Thymus (tissue), 11 donors: ENCODE results near the gene PHLDA1. TPM values are rescaled to one million over a fixed set of nuclear protein-coding genes. Genes with fewer than 3 reads are reported as not detected.

ENCODE experiments used
- DNase-seq, 9 donors: peaks; one replicate each; pipeline ENCODE4 v3.0.0-alpha.2; 2013; ENCODE audit warnings: low spot score in 9 of 9, low read depth in 6 of 9, missing footprints in 1 of 9
- H3K27ac ChIP-seq, 2 donors: one replicate each; pipeline ENCODE4 v1.5.1; 2013; ENCODE audit warnings: control low read depth in 1 of 2, low read depth in 1 of 2, low read length in 1 of 2, mild to moderate bottlenecking in 1 of 2, moderate library complexity in 1 of 2
- H3K27me3 ChIP-seq, 2 donors: one replicate each; pipeline ENCODE4 v1.5.1; 2013; ENCODE audit warnings: low read length in 1 of 2; ENCODE audit not compliant: control insufficient read depth in 2 of 2, insufficient read depth in 1 of 2
- H3K36me3 ChIP-seq, 2 donors: one replicate each; pipeline ENCODE4 v1.5.1; 2013; ENCODE audit warnings: low read length in 1 of 2, mild to moderate bottlenecking in 1 of 2, moderate library complexity in 1 of 2; ENCODE audit not compliant: control insufficient read depth in 2 of 2, insufficient read depth in 2 of 2
- H3K4me1 ChIP-seq, 2 donors: one replicate each; pipeline ENCODE4 v1.5.1; 2013; ENCODE audit warnings: low read length in 2 of 2; ENCODE audit not compliant: control insufficient read depth in 2 of 2, insufficient read depth in 2 of 2
- H3K4me3 ChIP-seq, 2 donors: one replicate each; pipeline ENCODE4 v1.5.1; 2013; ENCODE audit warnings: low read length in 2 of 2, control low read depth in 1 of 2, mild to moderate bottlenecking in 1 of 2
- H3K9me3 ChIP-seq, 2 donors: one replicate each; pipeline ENCODE4 v1.5.1; 2013; ENCODE audit warnings: low read length in 1 of 2, mild to moderate bottlenecking in 1 of 2; ENCODE audit not compliant: control insufficient read depth in 2 of 2, insufficient read depth in 1 of 2
- WGBS: extraction: QIAGEN DNeasy Blood & Tissue Kit; methylation state at CpG from one replicate; pipeline ENCODE4 v1.1.7; 2013; 5-methylcytosine and 5-hydroxymethylcytosine counted together
- polyA plus RNA-seq: library from polyadenylated mRNA; stranded (reverse); fragments of 200-250 nt; gene quantifications from one replicate; pipeline ENCODE4 v1.2.3, GENCODE V29; 2013
- total RNA-seq: library from RNA; stranded (reverse); fragments of 120-200 nt; gene quantifications from one replicate; pipeline ENCODE4 v1.2.4, GENCODE V29; 2013
- donor health status: healthy.

The PHLDA1 gene
- total and polyA plus RNA-seq, 2 donors: 7.1 to 8.3 TPM

GRCh38 chr12:76018111-76018510 lies 13.5 kb downstream of the PHLDA1 start:
- H3K27ac ChIP-seq: no peak overlapping the region
- H3K27me3 ChIP-seq: no peaks in the 10 kb centered on the region
- H3K36me3 ChIP-seq: no peaks in the 10 kb centered on the region
- no peak overlapping the region for H3K4me3 ChIP-seq
- H3K4me1 ChIP-seq: peaks cover 0 to 6% of the 10 kb centered on the region in 2 donors
- WGBS: 96% methylated on average over 6 of the region's 6 CpGs
- H3K9me3 ChIP-seq: no peaks in the 10 kb centered on the region
- DNase-seq: no peak

DNA sequence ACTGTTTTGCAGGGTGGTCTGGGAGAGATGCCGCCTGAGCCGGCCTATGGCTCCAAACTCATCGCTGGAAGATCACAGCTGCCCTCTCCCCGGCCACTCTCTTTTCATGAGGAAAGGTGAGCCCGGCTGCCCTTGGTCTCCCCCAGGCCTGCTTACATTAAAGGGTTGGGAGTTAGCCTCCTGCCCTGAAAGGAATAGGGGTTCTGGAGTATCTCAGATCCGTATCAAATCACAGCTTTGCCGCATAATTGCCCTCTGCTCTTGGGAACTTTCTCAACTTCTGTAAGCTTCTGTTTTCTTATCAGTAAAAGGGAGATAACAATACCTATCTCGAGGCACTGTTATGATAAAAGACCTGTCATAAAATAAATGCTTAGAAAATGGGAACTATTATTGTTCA lies 17.6 kb downstream of the PHLDA1 start:
- H3K36me3 ChIP-seq: no peaks in the 10 kb centered on the region
- no peaks in the 10 kb centered on the region for H3K9me3 ChIP-seq
- WGBS: 89% methylated on average over 8 of the region's 8 CpGs
- H3K4me3 ChIP-seq: no peak overlapping the region
- no peak for DNase-seq
- H3K27ac ChIP-seq: no peak overlapping the region
- H3K27me3 ChIP-seq: no peaks in the 10 kb centered on the region
- no peaks in the 10 kb centered on the region for H3K4me1 ChIP-seq

- 98% methylated on average over 4 of the region's 4 CpGs for WGBS
- Histone ChIP-seq H3K9me3 (no peaks in the 10 kb centered on the region), H3K27ac (no peak overlapping the region), H3K4me1 (no peaks in the 10 kb centered on the region), H3K36me3 (no peaks in the 10 kb centered on the region), H3K27me3 (no peaks in the 10 kb centered on the region), H3K4me3 (no peak overlapping the region)
- no peak for DNase-seq
These were observed 18.0 kb downstream of the PHLDA1 start for GRCh38 chr12:76013603-76014002.

DNA sequence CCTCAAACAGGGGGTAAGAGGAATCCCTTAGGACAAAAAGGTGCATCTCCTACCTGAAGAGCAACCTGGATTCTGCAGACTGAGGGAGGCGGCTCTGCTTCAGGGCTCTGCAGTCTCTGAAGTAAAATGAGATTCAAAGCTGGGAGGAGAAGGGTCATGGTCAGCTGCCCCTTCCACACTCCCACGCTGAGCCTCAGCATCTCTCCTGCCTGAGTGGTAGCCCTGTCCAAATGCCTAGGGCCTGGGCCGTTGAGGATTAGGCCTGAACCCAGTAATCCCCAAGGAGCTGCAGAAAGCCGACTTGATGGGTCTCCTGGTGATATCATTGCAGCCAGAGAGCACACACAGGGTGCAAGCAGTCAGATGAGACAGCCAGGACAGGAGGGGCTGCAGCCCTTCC lies 18.9 kb downstream of the PHLDA1 start:
- WGBS: 98% methylated on average over 4 of the region's 4 CpGs
- Histone ChIP-seq H3K36me3 (no peaks in the 10 kb centered on the region), H3K27ac (no peak overlapping the region), H3K4me3 (no peak overlapping the region), H3K4me1 (no peaks in the 10 kb centered on the region), H3K9me3 (no peaks in the 10 kb centered on the region), H3K27me3 (no peaks in the 10 kb centered on the region)
- no peak for DNase-seq

DNA sequence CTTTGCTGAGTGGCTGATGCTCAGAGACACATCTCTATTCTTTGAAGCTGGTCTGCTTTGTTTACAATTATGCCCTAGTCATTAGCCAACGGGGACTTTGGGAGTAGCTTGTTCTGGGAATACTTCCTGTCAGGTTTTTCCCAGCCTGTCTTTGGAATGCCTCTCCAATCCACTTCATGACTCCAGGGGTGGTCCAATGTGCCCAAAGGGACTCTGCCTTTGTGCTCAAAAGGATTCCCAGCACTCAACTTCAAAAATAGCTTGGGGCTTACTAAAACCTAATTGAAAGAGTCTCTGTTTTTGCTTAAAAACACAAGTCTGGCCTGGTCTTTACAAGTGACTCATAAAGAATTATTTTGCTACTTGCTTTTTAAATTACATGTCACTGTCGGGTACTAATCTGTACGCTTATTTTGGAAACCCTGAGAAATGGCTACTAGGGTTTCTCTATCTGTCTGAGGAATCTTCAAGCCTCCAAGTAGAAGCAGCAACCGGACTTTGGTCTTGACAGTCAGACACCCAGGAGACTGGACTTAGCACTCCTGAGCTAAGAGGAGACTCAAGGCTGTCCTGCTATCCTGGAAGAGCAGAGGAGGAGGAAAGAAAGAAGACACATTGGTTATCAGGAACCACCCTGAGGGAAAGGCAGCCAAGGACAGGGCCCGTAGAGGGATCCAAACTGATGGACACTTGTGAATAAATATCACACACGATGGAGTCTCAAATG lies 20.7 kb downstream of the PHLDA1 start:
- Histone ChIP-seq H3K27ac (no peak overlapping the region), H3K9me3 (no peaks in the 10 kb centered on the region), H3K27me3 (no peaks in the 10 kb centered on the region), H3K4me3 (no peak overlapping the region), H3K36me3 (no peaks in the 10 kb centered on the region), H3K4me1 (peaks cover 0 to 7% of the 10 kb centered on the region in 2 donors)
- 91% methylated on average over 6 of the region's 6 CpGs for WGBS
- DNase-seq: no peak

DNA sequence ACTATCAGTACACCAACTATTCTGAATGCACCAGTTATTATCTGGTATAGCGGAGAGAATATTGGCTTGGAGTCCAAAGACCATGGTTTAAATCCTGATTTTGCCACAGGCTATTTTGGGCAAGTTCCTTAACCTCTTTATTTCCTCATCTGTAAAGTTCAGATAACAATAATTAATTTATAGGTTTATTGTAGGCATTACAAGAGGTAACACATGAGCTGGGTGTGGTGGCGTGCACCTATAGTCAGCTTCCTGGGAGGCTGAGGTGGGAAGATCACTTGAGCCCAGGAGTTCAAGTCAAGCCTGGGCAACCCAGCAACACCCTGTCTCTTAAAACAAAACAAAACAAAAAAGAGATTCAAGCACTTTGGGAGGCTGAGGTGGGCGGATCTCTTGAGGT lies 23.1 kb downstream of the PHLDA1 start:
- no peak for DNase-seq
- 98% methylated on average over 3 of the region's 3 CpGs for WGBS
- Histone ChIP-seq H3K36me3 (no peaks in the 10 kb centered on the region), H3K9me3 (no peaks in the 10 kb centered on the region), H3K27me3 (no peaks in the 10 kb centered on the region), H3K4me1 (peaks cover 0 to 7% of the 10 kb centered on the region in 2 donors), H3K4me3 (no peak overlapping the region), H3K27ac (no peak overlapping the region)

DNA sequence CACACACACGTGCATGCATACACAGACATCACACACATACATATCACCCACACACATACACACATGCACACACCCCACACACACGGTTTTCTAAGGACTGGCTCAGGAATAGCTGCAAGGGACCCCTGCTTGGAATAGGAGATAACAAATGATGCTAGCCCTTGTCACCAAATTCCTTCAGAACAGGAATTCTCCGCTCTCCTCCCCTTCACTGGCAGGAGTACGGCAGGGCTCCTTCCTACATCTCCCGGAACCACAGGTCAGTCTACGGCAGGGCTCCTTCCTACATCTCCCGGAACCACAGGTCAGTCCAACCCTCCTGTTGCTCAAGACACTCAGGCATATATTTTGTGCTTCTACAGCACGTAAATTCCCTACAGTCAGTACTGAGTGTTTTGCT lies 23.9 kb downstream of the PHLDA1 start:
- no peak for DNase-seq
- 96% methylated on average over 8 of the region's 8 CpGs for WGBS

DNA sequence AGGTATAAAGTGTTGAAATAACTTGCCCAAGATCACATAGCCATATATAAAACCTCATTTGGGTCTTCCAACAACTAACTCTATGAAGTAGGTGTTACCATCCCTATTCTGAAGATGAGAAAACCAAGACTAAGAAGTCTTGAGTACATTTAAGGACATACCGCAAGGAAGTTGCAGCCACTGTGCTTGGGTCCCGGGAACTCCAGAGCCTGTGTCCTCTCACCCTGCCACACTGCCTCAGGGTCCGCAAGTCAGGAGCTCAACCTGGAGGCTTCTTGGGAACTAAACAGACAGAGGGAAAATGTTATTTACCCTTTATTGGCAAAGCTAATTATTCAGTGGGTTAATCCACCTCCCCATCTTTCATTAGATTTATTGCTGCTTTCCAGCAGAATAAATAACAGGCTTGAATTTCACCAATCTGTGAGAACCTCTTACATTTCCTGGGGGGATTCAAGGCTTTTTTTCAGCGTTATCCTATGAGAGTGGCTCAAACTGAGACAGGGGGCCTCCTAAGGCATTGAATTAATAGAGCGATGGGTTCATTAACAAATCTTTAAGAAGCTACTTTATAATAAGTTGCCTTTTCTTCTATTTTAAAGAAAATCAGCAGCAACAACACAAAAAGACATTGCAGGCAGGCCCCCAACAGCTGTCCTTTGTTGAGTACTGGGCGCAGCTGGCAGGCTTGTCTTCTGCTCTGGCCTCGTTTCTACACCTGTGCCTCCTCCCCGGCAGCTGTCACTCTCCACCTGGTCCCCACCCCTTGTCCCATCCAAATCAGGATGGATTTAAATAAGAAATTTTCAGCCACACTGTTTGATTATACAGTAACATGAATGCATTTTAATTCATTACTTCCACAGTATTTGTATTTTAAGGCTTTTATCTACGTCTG lies 25.3 kb downstream of the PHLDA1 start:
- Histone ChIP-seq H3K9me3 (no peaks in the 10 kb centered on the region), H3K27ac (no peak overlapping the region), H3K27me3 (no peaks in the 10 kb centered on the region), H3K36me3 (no peaks in the 10 kb centered on the region), H3K4me1 (peaks cover 0 to 7% of the 10 kb centered on the region in 2 donors), H3K4me3 (no peak overlapping the region)
- 82% methylated on average over 9 of the region's 9 CpGs for WGBS
- DNase-seq: peak in 2 of 9 donors; percentile 24 to 62

More for the DNA sequence above, 23.9 kb downstream of the PHLDA1 start:
- H3K4me3 ChIP-seq: no peak overlapping the region
- peaks cover 0 to 7% of the 10 kb centered on the region in 2 donors for H3K4me1 ChIP-seq
- H3K27me3 ChIP-seq: no peaks in the 10 kb centered on the region
- no peaks in the 10 kb centered on the region for H3K36me3 ChIP-seq
- H3K9me3 ChIP-seq: no peaks in the 10 kb centered on the region
- H3K27ac ChIP-seq: no peak overlapping the region

- WGBS: 92% methylated on average over 2 of the region's 2 CpGs
- Histone ChIP-seq H3K27ac (no peak overlapping the region), H3K4me1 (peaks cover 0 to 7% of the 10 kb centered on the region in 2 donors), H3K4me3 (no peak overlapping the region), H3K27me3 (no peaks in the 10 kb centered on the region), H3K36me3 (no peaks in the 10 kb centered on the region), H3K9me3 (no peaks in the 10 kb centered on the region)
- no peak for DNase-seq
These were observed 28.3 kb downstream of the PHLDA1 start for GRCh38 chr12:76003355-76003638.
